DLD1 (cell line): ENCODE results near the gene PDZD4.

Source experiments
- in situ Hi-C: cut with HindIII; loops from 2 replicates; pipeline ENCODE4 v1.10.0; 2017; ENCODE audit warnings: low sequenced_read_pairs

Gene PDZD4

GRCh38 chrX:153789654-153790053 is 40.7 kb downstream of the PDZD4 start:
- in situ Hi-C loops, result no loop called here

GRCh38 chrX:153786669-153787068 is 43.7 kb downstream of the PDZD4 start:
- in situ Hi-C loops, result no loop called here

DNA sequence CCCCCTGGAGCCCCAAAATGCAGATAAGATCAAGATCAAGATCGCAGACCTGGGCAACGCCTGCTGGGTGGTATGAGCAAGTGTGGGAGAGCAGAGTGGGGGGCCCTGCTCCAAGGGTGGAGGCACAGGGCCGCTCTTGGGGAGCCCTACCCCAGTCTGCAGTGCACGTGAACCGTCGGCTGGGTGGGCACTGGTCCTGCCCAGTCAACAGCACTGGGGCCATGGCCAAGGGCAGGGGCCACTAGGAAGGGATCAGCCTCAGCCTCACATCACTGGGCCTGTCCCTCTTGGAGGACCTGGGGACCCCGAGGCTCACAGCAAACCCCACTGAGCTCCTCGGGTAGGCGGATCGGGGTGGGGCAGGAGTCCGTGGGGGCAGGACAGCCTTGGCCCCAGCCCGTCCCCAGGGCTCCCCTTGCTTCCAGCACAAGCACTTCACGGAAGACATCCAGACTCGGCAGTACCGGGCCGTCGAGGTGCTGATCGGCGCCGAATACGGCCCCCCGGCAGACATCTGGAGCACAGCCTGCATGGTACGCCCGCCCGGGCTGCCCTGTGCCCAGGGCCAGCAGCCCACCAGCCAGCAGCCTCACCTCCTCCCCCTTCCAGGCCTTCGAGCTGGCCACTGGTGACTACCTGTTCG is 45.9 kb downstream of the PDZD4 start:
- in situ Hi-C loops, result no loop called here

GRCh38 chrX:153783378-153784013 is 46.8 kb downstream of the PDZD4 start:
- in situ Hi-C loops, result no loop called here

DNA sequence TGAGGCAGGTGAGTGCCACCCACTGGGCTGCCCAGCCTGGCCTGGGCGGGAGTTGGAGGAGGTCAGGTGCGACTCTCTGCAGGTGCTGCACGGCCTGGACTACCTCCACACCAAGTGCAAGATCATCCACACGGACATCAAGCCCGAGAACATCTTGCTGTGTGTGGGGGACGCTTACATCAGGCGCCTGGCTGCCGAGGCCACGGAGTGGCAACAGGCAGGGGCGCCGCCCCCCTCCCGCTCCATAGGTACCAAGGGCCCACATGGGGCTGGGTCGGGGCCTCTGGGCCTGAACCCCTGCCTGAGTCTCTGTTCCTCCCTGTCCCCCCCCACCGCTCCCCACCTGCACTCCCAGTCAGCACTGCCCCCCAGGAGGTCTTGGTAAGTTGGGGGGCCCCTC is 47.5 kb downstream of the PDZD4 start:
- in situ Hi-C loops, result no loop called here

DNA sequence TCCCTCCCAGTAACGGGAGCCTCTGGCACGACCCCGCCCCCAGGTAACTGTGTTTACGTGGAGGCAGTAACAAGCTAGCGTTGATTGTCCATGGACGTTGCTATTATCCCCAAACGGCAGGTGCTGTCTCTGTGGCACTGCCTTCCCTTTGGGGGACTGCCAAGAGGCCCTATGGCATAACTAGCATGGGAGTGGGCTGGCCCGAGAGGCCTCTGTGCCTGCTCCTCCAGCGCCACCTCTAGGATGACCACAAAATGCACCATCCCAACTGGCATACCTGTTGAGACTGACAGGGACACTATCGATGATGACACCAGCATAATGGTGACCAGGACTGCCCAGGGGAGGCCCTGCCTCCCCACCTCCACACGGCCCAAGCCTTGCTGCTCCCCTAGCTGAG is 48.0 kb downstream of the PDZD4 start:
- in situ Hi-C loops, result no loop called here

GRCh38 chrX:153781428-153782047 is 48.8 kb downstream of the PDZD4 start:
- in situ Hi-C loops, result no loop called here

DNA sequence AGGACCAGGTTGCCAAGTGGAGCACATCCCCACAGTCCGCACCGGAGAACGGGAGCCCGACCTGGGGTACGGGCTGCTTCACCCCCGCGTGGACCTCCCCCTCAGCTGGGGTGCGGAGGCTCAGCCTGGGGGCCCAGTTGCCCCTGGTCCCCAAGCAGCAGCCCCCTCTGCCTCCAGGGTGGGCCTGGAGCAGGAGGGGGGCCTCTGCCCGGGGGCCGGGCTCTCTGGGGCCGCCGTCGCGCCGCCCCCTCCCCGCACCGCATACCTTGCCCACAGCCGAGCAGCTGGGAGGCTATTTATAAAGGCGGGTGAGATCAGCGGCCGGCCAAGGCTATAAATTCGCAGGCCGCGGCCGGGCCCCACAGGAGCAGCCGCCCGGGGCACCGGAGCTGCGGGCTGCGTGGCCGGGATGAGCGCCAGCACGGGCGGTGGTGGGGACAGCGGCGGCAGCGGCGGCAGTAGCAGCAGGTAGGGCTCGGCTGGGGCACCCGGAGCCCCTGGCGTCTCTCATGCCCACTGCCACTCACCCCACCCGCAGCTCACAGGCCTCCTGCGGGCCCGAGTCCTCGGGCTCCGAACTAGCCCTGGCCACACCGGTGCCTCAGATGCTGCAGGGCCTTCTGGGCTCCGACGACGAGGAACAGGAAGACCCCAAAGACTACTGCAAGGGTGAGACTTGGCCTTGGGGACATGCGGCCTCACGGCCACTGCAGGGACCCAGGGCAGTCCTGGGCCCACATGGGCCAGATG is 49.5 kb downstream of the PDZD4 start, which contains the start of gene SRPK3:
SRPK3 (plus strand) TSS at position 364 of the 750 bp plus-strand sequence; CDS start at position 410, 46 bp downstream.
- in situ Hi-C loops, result no loop called here

GRCh38 chrX:153779891-153780677 is 50.3 kb downstream of the PDZD4 start:
- in situ Hi-C loops, result no loop called here

- in situ Hi-C loops, result no loop called here
These were observed 51.7 kb downstream of the PDZD4 start for GRCh38 chrX:153778684-153779101.

GRCh38 chrX:153778181-153778580 is 52.2 kb downstream of the PDZD4 start:
- in situ Hi-C loops, result no loop called here

DNA sequence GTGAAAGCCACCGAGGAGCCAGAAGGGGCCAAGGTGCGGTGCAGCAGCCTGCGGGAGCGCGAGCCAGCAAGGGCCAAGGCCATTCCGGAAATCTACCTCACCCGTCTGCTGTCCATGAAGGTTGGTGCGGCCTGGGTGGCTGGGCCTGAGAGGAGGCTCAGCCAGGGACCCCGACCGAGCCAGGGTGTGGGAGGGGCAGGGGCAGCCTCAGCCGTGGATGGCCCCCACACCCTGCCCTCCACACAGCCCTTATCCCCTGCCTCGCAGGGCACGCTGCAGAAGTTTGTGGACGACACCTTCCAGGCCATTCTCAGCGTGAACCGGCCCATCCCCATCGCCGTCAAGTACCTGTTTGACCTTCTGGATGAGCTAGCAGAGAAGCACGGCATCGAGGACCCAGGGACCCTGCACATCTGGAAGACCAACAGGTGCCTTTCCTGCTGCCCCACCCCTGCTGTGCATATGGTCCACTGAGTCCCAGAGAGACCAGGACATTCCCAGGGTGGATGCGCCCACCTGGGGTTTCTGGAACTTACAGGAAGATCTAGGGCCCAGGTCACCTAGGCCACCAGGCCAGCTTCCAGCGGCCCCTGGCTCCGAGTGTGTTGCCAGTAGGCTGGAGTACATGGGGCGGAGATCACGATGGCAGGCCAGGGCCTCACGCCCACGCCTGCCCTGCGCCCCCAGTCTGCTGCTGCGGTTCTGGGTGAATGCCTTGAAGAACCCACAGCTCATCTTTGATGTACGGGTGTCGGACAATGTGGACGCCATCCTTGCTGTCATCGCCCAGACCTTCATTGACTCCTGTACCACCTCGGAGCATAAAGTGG is 52.9 kb downstream of the PDZD4 start:
- in situ Hi-C loops, result no loop called here

DNA sequence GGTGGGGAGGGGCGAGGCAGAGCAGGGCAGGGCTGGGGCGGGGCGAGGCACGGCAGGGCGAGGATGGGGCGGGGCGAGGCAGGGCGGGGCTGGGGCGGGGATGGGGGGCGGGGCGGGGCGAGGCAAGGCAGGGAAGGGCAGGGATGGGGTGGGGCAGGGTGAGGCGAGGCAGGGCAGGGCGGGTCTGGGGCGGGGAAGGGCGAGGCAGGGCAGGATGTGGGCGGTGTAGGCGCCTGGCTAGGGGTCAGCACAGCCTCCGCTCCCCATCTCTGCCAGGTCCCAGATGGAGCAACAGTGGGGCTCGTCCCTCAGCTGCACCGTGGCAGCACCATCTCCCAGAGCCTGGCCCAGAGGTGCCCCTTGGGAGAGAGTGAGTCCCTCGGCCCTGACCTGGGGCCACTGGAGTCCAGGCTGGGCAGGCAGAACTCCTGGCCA is 53.7 kb downstream of the PDZD4 start:
- in situ Hi-C loops, result no loop called here

- in situ Hi-C loops, result no loop called here
These were observed 54.2 kb downstream of the PDZD4 start for GRCh38 chrX:153776120-153776599.

DNA sequence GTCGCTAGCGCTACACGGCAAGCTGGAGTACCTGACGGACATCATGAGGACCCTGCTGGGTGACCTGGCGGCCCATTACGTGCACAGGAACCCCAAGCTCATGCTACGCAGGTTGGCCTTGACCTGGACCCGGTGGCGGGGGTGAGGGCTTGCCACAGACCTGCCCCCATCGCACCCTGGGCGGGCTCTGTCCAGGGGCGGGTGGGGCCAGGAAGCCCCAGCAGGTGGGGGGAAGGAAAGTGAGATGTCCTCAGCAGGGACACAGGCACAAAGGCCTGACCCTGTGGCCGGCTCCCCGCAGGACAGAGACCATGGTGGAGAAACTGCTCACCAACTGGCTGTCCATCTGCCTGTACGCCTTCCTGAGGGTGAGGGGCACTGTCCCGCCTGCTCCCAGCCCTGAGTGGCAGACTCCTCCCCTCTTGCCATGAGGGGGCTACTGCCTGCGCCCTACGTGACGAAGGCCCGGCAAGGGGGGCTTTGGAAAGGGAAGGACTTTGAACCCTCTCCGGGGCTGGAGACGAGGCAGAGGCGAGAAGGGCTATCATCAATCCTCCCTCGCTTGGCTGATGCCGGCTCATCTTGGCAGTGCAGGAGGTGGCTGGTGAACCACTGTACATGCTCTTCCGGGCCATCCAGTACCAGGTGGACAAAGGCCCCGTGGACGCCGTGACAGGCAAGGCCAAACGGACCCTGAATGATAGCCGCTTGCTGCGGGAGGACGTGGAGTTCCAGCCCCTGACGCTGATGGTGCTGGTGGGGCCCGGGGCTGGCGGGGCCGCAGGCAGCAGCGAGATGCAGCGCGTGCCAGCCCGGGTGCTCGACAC is 54.8 kb downstream of the PDZD4 start:
- in situ Hi-C loops, result no loop called here

DNA sequence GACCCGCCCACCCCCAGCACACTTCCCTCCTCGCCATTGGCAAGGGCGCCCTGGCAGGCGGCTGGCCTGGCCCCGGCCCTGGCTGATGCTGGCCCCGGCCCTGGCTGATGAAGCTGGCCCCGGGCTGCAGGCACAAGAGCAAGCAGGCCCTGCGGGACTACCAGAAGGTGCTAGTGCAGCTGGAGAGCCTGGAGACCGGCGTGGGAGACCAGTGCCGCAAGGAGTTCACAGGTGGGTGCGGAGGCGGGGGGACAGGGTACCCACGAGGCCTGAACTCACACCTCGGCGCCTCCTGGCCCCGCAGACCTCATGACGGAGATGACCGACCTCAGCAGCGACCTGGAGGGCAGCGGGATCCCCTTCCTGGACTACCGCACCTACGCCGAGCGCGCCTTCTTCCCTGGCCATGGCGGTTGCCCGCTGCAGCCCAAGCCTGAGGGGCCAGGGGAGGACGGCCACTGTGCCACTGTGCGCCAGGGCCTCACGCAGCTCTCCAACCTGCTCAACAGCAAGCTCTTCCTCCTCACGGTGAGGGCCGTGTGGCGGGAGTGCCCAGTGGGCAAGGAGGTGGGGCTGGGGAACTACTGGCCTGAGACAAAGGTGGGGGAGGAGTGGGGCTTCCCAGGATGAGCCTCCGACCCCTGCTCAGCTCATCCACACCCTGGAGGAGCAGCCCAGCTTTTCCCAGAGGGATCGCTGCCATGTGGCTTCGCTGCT is 55.6 kb downstream of the PDZD4 start:
- in situ Hi-C loops, result no loop called here

DNA sequence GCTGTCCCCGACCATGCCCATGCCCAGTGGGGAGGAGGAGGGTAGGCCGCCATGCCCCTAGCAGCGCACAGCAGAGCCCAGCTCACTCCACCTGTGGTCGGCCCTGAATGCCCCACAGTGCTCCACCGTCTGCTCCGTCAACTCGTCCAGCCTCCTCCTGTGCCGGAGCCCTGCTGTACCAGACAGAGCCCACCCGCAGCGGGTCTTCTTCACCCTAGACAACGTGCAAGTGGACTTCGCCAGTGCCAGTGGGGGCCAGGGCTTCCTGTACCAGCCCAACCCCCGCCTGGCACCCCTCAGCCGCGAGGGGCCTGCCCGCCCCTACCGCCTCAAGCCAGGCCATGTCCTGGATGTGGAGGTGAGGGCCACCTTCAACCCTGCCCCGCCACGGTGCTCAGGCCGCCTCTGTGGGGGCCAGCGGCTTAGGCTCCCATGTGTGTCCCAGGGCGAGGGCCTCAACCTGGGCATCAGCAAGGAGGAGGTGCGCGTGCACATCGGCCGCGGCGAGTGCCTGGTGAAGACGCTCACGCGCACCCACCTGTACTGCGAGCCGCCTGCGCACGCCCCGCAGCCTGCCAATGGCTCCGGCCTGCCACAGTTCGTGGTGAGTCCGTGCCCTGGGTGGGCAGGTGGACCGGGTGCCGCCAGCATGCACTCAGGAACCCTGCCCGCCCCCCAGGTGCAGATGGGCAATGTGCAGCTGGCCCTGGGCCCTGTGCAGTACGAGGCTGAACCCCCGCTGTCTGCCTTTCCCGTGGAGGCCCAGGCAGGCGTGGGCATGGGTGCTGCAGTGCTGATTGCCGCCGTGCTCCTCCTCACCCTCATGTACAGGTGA is 56.4 kb downstream of the PDZD4 start:
- in situ Hi-C loops, result no loop called here
